ENCODE data around the gene NLGN4Y. TPM values are rescaled to one million over a fixed set of nuclear protein-coding genes. Genes with fewer than 3 reads are reported as not detected.
"Not testable (repeated sequence)": the region's sequence is repeated elsewhere in the genome, so short reads cannot be mapped to it uniquely, and the experiment has no call there.

The NLGN4Y gene
- total RNA-seq, 1 donor from 2014 or later: not detected

DNA sequence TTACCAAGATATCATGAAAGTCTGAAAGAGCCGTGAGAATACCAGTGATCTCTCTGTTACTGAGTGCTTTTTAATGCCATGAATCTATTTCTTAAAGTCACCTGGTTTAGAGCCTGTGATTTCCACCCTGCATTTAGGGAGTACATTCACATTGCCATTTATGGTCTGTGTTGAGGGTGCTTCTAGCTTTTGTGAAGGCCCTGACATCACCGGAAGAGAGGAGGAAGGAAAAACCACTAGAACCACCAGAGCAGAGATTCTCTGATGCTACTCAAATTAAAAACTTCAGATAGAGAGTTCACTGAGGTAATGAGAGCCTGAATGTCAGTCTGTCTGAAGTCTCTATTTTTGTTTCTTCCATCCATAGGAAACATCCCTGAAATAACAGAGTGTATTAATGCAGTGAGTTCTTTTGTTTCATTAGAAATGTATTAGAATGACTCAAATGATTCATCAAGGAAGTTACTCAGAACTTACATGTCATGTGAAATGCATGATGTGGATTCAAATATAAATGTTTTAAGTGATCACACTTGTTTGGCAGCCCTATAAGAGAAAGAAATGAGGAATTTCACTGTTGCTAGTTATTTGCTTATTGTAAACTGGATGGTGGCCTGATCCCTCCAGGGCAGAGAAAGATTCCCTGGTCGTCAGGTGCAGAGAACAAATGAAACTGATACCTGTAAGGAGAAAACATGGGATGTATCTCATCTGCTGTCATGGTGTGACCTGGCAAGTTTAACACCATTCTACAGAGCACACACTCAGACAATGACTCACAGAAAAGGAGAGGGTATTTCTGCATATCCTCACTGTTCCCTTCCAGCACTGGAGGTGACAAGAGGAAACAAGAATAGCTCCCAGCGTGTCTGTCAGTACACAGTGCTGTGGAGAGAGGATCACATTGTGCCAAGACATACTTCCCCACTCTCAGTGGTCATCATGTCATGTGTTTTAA lies 310.1 kb downstream of the NLGN4Y start:
- no peak for DNase-seq (ENCODE audit: low spot score in 2 of 2, unreplicated experiment in 2 of 2)
- no peak overlapping the region for H3K27ac Mint-ChIP-seq
- no peak for TF ChIP-seq CTCF (IDR thresholded peaks at IDR 0.05; ENCODE audit: unreplicated experiment)
- H3K4me1 Mint-ChIP-seq: no peaks in the 10 kb centered on the region
- H3K27me3 Mint-ChIP-seq (ENCODE audit: low read depth): no peaks in the 10 kb centered on the region
- no peaks in the 10 kb centered on the region for H3K36me3 Mint-ChIP-seq
- H3K9me3 Mint-ChIP-seq: no peaks in the 10 kb centered on the region
- no peak overlapping the region for H3K4me3 Mint-ChIP-seq

GRCh38 chrY:14837466-14837865 lies 313.1 kb downstream of the NLGN4Y start:
- no peaks in the 10 kb centered on the region for H3K4me1 Mint-ChIP-seq
- H3K9me3 Mint-ChIP-seq: no peaks in the 10 kb centered on the region
- no peaks in the 10 kb centered on the region for H3K36me3 Mint-ChIP-seq
- no peaks in the 10 kb centered on the region for H3K27me3 Mint-ChIP-seq (ENCODE audit: low read depth)
- H3K27ac Mint-ChIP-seq: no peak overlapping the region
- DNase-seq (ENCODE audit: low spot score in 2 of 2, unreplicated experiment in 2 of 2): no peak
- TF ChIP-seq CTCF (IDR thresholded peaks at IDR 0.05; ENCODE audit: unreplicated experiment): no peak
- no peak overlapping the region for H3K4me3 Mint-ChIP-seq

GRCh38 chrY:14850734-14851133 lies 326.4 kb downstream of the NLGN4Y start:
- H3K9me3 Mint-ChIP-seq: no peaks in the 10 kb centered on the region
- H3K4me1 Mint-ChIP-seq: no peaks in the 10 kb centered on the region
- no peak for DNase-seq (ENCODE audit: low spot score in 2 of 2, unreplicated experiment in 2 of 2)
- no peak for TF ChIP-seq CTCF (IDR thresholded peaks at IDR 0.05; ENCODE audit: unreplicated experiment)
- H3K27ac Mint-ChIP-seq: no peak overlapping the region
- H3K4me3 Mint-ChIP-seq: no peak overlapping the region
- no peaks in the 10 kb centered on the region for H3K27me3 Mint-ChIP-seq (ENCODE audit: low read depth)
- no peaks in the 10 kb centered on the region for H3K36me3 Mint-ChIP-seq

- TF ChIP-seq CTCF (IDR thresholded peaks at IDR 0.05; ENCODE audit: unreplicated experiment): no peak
- H3K9me3 Mint-ChIP-seq: no peaks in the 10 kb centered on the region
- no peaks in the 10 kb centered on the region for H3K36me3 Mint-ChIP-seq
Observed at GRCh38 chrY:14860448-14860847, 336.1 kb downstream of the NLGN4Y start.

DNA sequence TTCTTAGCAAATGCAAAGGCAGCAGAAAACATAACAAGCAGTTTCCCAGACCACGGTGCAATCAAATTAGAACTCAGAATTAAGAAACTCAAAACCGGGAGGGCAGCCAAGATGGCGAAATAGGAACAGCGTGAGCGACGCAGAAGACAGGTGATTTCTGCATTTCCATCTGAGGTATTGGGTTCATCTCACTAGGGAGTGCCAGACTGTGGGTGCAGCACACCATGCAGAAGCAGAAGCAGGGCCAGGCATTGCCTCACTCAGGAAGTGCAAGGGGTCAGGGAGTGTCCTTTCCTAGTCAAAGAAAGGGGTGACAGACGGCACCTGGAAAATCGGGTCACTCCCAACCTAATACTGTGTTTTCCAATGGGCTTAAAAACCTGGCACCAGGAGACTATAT lies 336.7 kb downstream of the NLGN4Y start:
- H3K27me3 Mint-ChIP-seq (ENCODE audit: low read depth); H3K36me3 Mint-ChIP-seq; H3K27ac Mint-ChIP-seq; H3K9me3 Mint-ChIP-seq; H3K4me1 Mint-ChIP-seq; H3K4me3 Mint-ChIP-seq; DNase-seq (ENCODE audit: low spot score in 2 of 2, unreplicated experiment in 2 of 2): not testable (repeated sequence)

More at GRCh38 chrY:14860448-14860847, 336.1 kb downstream of the NLGN4Y start:
- no peak for DNase-seq (ENCODE audit: low spot score in 2 of 2, unreplicated experiment in 2 of 2)
- H3K27ac Mint-ChIP-seq: no peak overlapping the region
- no peaks in the 10 kb centered on the region for H3K27me3 Mint-ChIP-seq (ENCODE audit: low read depth)
- H3K4me1 Mint-ChIP-seq: no peaks in the 10 kb centered on the region
- H3K4me3 Mint-ChIP-seq: no peak overlapping the region

DNA sequence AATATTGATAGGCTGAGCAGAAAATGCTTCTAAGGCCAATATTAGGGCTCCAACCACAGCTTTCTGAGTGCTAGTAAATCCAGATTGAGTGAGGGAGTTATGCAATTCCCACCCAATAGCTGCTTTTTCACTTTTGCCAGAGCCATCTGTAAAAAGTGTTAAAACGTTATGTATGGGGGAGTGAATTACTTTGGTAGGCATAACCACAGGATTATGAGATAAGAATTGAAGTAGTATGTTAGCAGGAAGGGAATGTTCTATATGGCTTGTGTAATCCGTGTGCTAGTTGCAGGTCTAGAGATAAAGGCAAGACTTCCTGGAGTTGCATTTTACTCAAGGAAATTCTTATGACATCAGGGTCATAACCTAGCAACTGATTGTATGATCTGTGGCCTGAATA lies 347.6 kb downstream of the NLGN4Y start:
- no peak for TF ChIP-seq CTCF (IDR thresholded peaks at IDR 0.05; ENCODE audit: unreplicated experiment)
- Mint-ChIP-seq H3K4me3 (no peak overlapping the region), H3K9me3 (no peaks in the 10 kb centered on the region), H3K27ac (no peak overlapping the region), H3K36me3 (no peaks in the 10 kb centered on the region), H3K4me1 (no peaks in the 10 kb centered on the region), H3K27me3 (ENCODE audit: low read depth) (no peaks in the 10 kb centered on the region)
- DNase-seq (ENCODE audit: low spot score in 2 of 2, unreplicated experiment in 2 of 2): no peak

Data from mesothelial cell of epicardium (in vitro differentiated cells).